ENCODE results near the gene PTGES3L. TPM values are rescaled to one million over a fixed set of nuclear protein-coding genes. Genes with fewer than 3 reads are reported as not detected.
"Not testable (repeated sequence)": the region's sequence is repeated elsewhere in the genome, so short reads cannot be mapped to it uniquely, and the experiment has no call there.

The PTGES3L gene
- total RNA-seq, 2 experiments from 2014 or later, result 0.37 to 0.86 TPM

GRCh38 chr17:42928714-42929496 lies 51.0 kb downstream of the PTGES3L start:
- Mint-ChIP-seq H3K27me3 (ENCODE audit: low read depth) (peaks cover 3% of the 10 kb centered on the region), H3K27ac (no peak overlapping the region), H3K4me3 (no peak overlapping the region), H3K9me3 (ENCODE audit: insufficient read depth) (no peaks in the 10 kb centered on the region), H3K4me1 (ENCODE audit: low read depth) (peaks cover 12% of the 10 kb centered on the region), H3K36me3 (ENCODE audit: low read depth) (no peaks in the 10 kb centered on the region)
- peak; percentile 87 for ATAC-seq
- DNase-seq, result peak; percentile 46
- ChIA-PET POLR2A (interaction anchor here (0.6 to 1.6 kb wide), 4 partner anchors 69 to 320 kb away, joined by 3 to 5 read pairs (median 4); partner anchors contain the start of genes BECN1, RETREG3, RPL27 and TMEM106A), CTCF (interaction anchor here (0.8 to 2.5 kb wide), 12 partner anchors 8 to 381 kb away, joined by 3 to 21 read pairs (median 4); partner anchors contain the start of genes AOC2, BECN1 and RPL27)

DNA sequence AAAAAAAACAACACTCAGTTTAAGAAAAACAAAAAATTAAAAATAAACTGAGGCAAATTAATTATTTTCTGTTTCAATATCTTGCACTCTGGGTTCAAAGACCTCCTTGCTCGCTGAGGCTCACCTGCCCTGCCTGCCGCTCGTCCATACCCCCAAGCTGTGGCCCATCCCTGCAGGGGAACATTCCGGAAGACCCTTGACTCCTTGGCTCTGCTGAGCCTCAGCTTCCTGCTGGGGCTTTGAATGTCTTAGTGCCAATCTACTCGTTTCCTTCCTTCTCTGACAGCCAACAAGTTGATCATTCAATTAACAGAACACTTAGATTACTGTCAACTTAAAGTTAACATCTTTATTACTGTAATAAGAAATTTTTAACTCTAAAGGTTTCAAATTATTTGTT lies 55.0 kb downstream of the PTGES3L start:
- Mint-ChIP-seq H3K4me3 (no peak overlapping the region), H3K9me3 (ENCODE audit: insufficient read depth) (no peaks in the 10 kb centered on the region), H3K36me3 (ENCODE audit: low read depth) (no peaks in the 10 kb centered on the region), H3K27ac (no peak overlapping the region), H3K27me3 (ENCODE audit: low read depth) (peaks cover 16% of the 10 kb centered on the region), H3K4me1 (ENCODE audit: low read depth) (peaks cover 12% of the 10 kb centered on the region)
- CTCF ChIA-PET, result interaction anchor here (0.7 kb wide), 1 partner anchor 12 kb away, joined by 3 read pairs; no protein-coding TSS in a partner anchor
- POLR2A ChIA-PET, result no interaction called here
- DNase-seq (no peak), ATAC-seq (no peak)

- DNase-seq; H3K36me3 Mint-ChIP-seq (ENCODE audit: low read depth); H3K27ac Mint-ChIP-seq; H3K4me3 Mint-ChIP-seq; CTCF ChIA-PET; H3K9me3 Mint-ChIP-seq (ENCODE audit: insufficient read depth); POLR2A ChIA-PET; ATAC-seq; H3K4me1 Mint-ChIP-seq (ENCODE audit: low read depth): not testable (repeated sequence)
- peaks cover 21% of the 10 kb centered on the region for H3K27me3 Mint-ChIP-seq (ENCODE audit: low read depth)
These were observed 56.4 kb downstream of the PTGES3L start for GRCh38 chr17:42923472-42923871.

DNA sequence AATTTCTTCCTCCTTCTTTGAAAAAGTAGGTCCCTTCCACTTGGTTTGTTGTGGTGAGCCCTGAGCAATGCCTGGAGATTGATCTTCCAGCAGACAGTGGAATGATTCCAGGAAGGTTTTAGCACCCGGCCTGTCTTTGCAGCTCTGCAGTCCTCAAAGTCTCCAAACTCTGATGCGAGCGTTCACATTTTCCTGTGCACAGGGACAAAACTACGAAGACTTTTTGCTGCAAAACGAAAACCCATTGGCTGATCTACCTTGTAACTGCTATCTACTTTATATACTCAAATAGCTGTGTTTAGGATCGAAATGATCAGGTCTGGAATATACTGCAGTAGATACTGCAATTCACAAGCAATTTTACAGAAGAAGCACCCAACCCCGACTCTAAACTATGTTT lies 57.6 kb downstream of the PTGES3L start:
- H3K27me3 Mint-ChIP-seq (ENCODE audit: low read depth), result peaks cover 24% of the 10 kb centered on the region
- no peaks in the 10 kb centered on the region for H3K9me3 Mint-ChIP-seq (ENCODE audit: insufficient read depth)
- no peaks in the 10 kb centered on the region for H3K36me3 Mint-ChIP-seq (ENCODE audit: low read depth)
- ChIA-PET POLR2A (no interaction called here), CTCF (no interaction called here)
- H3K4me3 Mint-ChIP-seq, result no peak overlapping the region
- DNase-seq, result no peak
- no peak for ATAC-seq
- peaks cover 2% of the 10 kb centered on the region for H3K4me1 Mint-ChIP-seq (ENCODE audit: low read depth)
- no peak overlapping the region for H3K27ac Mint-ChIP-seq

GRCh38 chr17:42920922-42921321 lies 59.0 kb downstream of the PTGES3L start:
- H3K36me3 Mint-ChIP-seq (ENCODE audit: low read depth), result no peaks in the 10 kb centered on the region
- peaks cover 24% of the 10 kb centered on the region for H3K27me3 Mint-ChIP-seq (ENCODE audit: low read depth)
- no peaks in the 10 kb centered on the region for H3K9me3 Mint-ChIP-seq (ENCODE audit: insufficient read depth)
- no peak for ATAC-seq
- no peak overlapping the region for H3K27ac Mint-ChIP-seq
- DNase-seq, result no peak
- ChIA-PET POLR2A (no interaction called here), CTCF (interaction anchor here (0.6 to 2.7 kb wide), 3 partner anchors 8 to 144 kb away, joined by 4 to 11 read pairs (median 5); no protein-coding TSS in a partner anchor)
- no peak overlapping the region for H3K4me3 Mint-ChIP-seq
- H3K4me1 Mint-ChIP-seq (ENCODE audit: low read depth), result peaks cover 2% of the 10 kb centered on the region

DNA sequence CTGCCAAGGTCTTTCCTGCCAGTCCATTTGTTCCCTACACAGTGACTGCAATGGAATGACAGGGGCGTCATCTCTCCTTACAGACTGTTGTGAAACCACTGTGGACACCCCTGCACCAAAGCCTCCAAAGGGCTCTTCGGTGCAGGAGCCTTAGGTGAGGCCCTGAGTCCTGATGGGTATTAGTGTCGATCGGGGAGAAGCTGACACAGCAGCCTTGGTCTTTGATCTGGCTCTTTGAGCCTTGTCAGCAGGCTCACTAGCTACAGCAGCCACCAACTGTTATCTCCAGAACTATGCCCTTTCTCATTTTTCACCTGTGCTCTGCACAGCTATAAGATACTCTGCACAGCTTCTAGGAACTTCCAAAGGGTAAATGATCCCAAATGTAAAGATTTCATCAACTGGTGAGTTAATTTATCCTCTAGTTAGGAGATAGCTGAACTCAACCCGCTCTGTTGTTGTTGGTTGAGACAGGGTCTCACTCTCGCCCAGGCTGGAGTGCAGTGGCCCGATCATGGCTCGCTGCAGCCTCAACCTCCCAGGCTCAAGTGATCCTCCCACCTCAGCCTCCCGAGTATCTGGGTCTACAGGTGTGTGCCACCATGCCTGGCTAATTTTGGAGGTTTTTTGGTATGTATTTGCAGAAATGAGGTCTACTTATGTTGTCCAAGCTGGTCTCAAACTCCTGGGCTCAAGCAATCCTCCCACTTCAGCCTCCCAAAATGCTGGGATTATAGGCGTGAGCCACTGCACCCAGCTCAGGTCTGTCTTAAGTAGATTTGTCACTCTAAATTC lies 59.6 kb downstream of the PTGES3L start:
- peaks cover 24% of the 10 kb centered on the region for H3K27me3 Mint-ChIP-seq (ENCODE audit: low read depth)
- peaks cover 2% of the 10 kb centered on the region for H3K4me1 Mint-ChIP-seq (ENCODE audit: low read depth)
- POLR2A ChIA-PET, result no interaction called here
- no peaks in the 10 kb centered on the region for H3K36me3 Mint-ChIP-seq (ENCODE audit: low read depth)
- H3K4me3 Mint-ChIP-seq, result no peak overlapping the region
- ATAC-seq (no peak), DNase-seq (no peak)
- H3K9me3 Mint-ChIP-seq (ENCODE audit: insufficient read depth), result no peaks in the 10 kb centered on the region
- H3K27ac Mint-ChIP-seq, result no peak overlapping the region
- CTCF ChIA-PET, result interaction anchor here (0.6 to 2.7 kb wide), 4 partner anchors 8 to 145 kb away, joined by 3 to 11 read pairs (median 4); partner anchors contain the start of gene BECN1

DNA sequence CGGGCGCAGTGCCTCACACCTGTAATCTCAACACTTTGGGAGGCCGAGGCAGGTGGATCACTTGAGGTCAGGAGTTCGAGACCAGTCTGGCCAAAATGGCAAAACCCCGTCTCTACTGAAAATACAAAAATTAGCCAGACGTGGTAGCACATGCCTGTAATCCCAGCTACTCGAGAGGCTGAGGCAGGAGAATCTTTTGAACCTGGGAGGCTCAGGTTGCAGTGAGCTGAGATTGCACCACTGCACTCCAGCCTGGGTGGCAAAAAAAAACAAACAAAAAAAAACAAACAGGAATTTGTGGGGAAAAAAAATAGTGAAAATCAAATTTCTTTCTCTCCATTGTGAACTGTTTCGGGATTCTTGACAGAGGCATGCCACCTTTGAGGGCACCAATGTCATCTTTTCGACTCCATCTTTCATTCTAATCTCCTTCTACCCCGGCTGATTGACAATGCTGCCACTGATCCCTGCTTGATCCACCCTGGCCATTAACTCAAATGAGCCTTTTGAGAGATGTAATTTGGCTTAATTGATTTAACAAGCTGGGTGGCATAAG lies 60.3 kb downstream of the PTGES3L start:
- DNase-seq; H3K27ac Mint-ChIP-seq; H3K4me1 Mint-ChIP-seq (ENCODE audit: low read depth); H3K36me3 Mint-ChIP-seq (ENCODE audit: low read depth); POLR2A ChIA-PET; ATAC-seq; H3K9me3 Mint-ChIP-seq (ENCODE audit: insufficient read depth); H3K4me3 Mint-ChIP-seq: not testable (repeated sequence)
- peaks cover 24% of the 10 kb centered on the region for H3K27me3 Mint-ChIP-seq (ENCODE audit: low read depth)
- CTCF ChIA-PET, result interaction anchor here (0.9 to 2.7 kb wide), 3 partner anchors 9 to 95 kb away, joined by 3 to 11 read pairs (median 4); partner anchors contain the start of gene BECN1

DNA sequence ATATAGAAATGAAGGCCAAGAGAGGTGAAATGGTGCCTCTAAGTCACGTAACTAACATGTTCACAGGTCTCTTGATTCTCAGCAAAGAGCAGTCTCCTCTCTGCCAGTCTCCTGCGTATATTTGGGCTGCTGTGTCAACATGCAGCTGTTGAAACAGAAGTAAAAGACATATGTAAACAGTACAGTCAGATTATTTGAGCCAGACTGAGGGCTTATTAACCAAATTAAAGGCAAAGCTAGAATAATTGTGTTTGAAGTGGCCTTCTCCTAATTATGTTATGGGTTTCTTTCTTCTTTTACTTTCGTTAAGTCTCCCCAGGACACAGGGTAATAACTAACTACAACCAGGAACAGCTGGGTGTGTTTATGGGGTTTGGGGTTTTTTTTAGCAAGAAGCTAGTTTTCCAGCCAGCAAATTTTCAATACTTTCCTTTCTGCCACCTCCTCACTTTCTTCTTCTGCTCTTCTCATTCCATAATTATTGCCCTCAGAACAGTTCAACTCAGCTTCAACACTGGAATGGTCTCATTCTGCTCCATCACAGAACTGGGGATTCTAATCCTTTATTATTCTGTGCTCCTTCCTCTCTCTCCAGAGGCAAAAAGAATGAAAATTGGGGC lies 60.9 kb downstream of the PTGES3L start:
- Mint-ChIP-seq H3K4me3 (no peak overlapping the region), H3K36me3 (ENCODE audit: low read depth) (no peaks in the 10 kb centered on the region), H3K27ac (no peak overlapping the region), H3K4me1 (ENCODE audit: low read depth) (no peaks in the 10 kb centered on the region), H3K27me3 (ENCODE audit: low read depth) (peaks cover 24% of the 10 kb centered on the region), H3K9me3 (ENCODE audit: insufficient read depth) (no peaks in the 10 kb centered on the region)
- no peak for ATAC-seq
- CTCF ChIA-PET, result interaction anchor here (0.9 to 2.7 kb wide), 2 partner anchors 10 to 95 kb away, joined by 3 to 11 read pairs; partner anchors contain the start of gene BECN1
- no peak for DNase-seq
- POLR2A ChIA-PET, result no interaction called here

Other genes starting within 250 kb of the PTGES3L start
- gene EZH1, start 235.0 kb downstream of the PTGES3L start, total RNA-seq, result 10 to 100 TPM; 32.4 to 37.7 TPM
- not detected for gene RAMP2, start 218.9 kb downstream of the PTGES3L start, total RNA-seq
- 10 to 100 TPM; 67.8 to 70.5 TPM for gene VPS25, start 206.6 kb downstream of the PTGES3L start, total RNA-seq
- gene WNK4, start 199.5 kb downstream of the PTGES3L start, total RNA-seq, result under 1 TPM; 0.37 to 0.66 TPM
- gene COA3, start 181.4 kb downstream of the PTGES3L start, total RNA-seq, result 10 to 100 TPM; 41.4 to 41.5 TPM
- not detected for gene CNTD1, start 181.2 kb downstream of the PTGES3L start, total RNA-seq
- 10 to 100 TPM; 86.7 to 89.7 TPM for gene BECN1, start 155.8 kb downstream of the PTGES3L start, total RNA-seq
- gene PSME3, start 146.7 kb downstream of the PTGES3L start, total RNA-seq, result 100 to 1,000 TPM; 141 to 145 TPM
- gene AOC2, start 135.5 kb downstream of the PTGES3L start, total RNA-seq, result 1 to 10 TPM; 2.0 to 2.1 TPM
- 1 to 10 TPM; 1.0 to 1.4 TPM for gene AOC3, start 128.9 kb downstream of the PTGES3L start, total RNA-seq
- gene G6PC1, start 79.3 kb downstream of the PTGES3L start, total RNA-seq, result not detected
- 10 to 100 TPM; 37.6 to 38.3 TPM for gene AARSD1, start 15.6 kb downstream of the PTGES3L start, total RNA-seq
- 10 to 100 TPM; 16.2 to 16.8 TPM for gene RUNDC1, start 485 bp upstream of the PTGES3L start, total RNA-seq
- 100 to 1,000 TPM; 949 to 980 TPM for gene RPL27, start 18.3 kb upstream of the PTGES3L start, total RNA-seq
- 100 to 1,000 TPM; 107 to 110 TPM for gene IFI35, start 26.7 kb upstream of the PTGES3L start, total RNA-seq
- gene VAT1, start 42.3 kb upstream of the PTGES3L start, total RNA-seq, result 10 to 100 TPM; 14.6 to 19.2 TPM
- gene RND2, start 45.2 kb upstream of the PTGES3L start, total RNA-seq, result not detected
- 10 to 100 TPM; 77.2 to 85.3 TPM for gene BRCA1, start 145.3 kb upstream of the PTGES3L start, total RNA-seq
- gene NBR1, start 191.1 kb upstream of the PTGES3L start, total RNA-seq, result 10 to 100 TPM; 40.9 to 41.3 TPM
- 10 to 100 TPM; 10.1 to 12.4 TPM for gene TMEM106A, start 231.8 kb upstream of the PTGES3L start, total RNA-seq
- not detected for gene CCDC200, start 248.5 kb upstream of the PTGES3L start, total RNA-seq

All from activated CD8-positive, alpha-beta T cell treated with anti-CD3 and anti-CD28 coated beads, Interleukin-2, amount 10 ng/mL, durations not matched to agents 7 days and 5 days (primary cell).